Kidney epithelial cell (primary cell): ENCODE measurements around the gene PDE8A. TPM values are rescaled to one million over a fixed set of nuclear protein-coding genes. Genes with fewer than 3 reads are reported as not detected.

Source experiments
- DNase-seq: peaks from one replicate; pipeline ENCODE4 v3.0.0-alpha.2; 2010; ENCODE audit warnings: low read depth
- H3K27me3 ChIP-seq: 2 replicates; pipeline ENCODE4 v1.6.0; 2011; ENCODE audit warnings: low read length; ENCODE audit not compliant: control insufficient read depth, insufficient read depth
- H3K36me3 ChIP-seq: 2 replicates; pipeline ENCODE4 v1.5.1; 2011; ENCODE audit warnings: low read length; ENCODE audit not compliant: control insufficient read depth, insufficient read depth
- H3K4me3 ChIP-seq: 2 replicates; pipeline ENCODE4 v1.5.1; 2011; ENCODE audit warnings: low read depth, mild to moderate bottlenecking, control low read depth, low read length
- CTCF ChIP-seq: IDR thresholded peaks from 2 replicates; pipeline ENCODE4 v1.5.1; 2011; ENCODE audit warnings: mild to moderate bottlenecking, moderate library complexity, low read length, control low read depth, inconsistent platforms; ENCODE audit not compliant: insufficient read depth, poor library complexity, severe bottlenecking
- total RNA-seq: library from RNA; depleted of rRNA; stranded (reverse); fragments of >200 nt; gene quantifications from 2 replicates; pipeline ENCODE4 v1.2.3, GENCODE V29; 2015

PDE8A gene
- total RNA-seq, 1 donor from 2014 or later, result 31.5 TPM

- Histone ChIP-seq H3K27me3 (no peaks in the 10 kb centered on the region), H3K4me3 (no peak overlapping the region), H3K36me3 (no peaks in the 10 kb centered on the region)
- TF ChIP-seq CTCF, result no peak
- DNase-seq, result no peak
Measured at GRCh38 chr15:84942456-84942855, 39.2 kb upstream of the PDE8A start.

GRCh38 chr15:84944311-84944710, 37.3 kb upstream of the PDE8A start:
- no peak for DNase-seq
- Histone ChIP-seq H3K27me3 (no peaks in the 10 kb centered on the region), H3K4me3 (no peak overlapping the region), H3K36me3 (no peaks in the 10 kb centered on the region)
- TF ChIP-seq CTCF, result no peak

GRCh38 chr15:84944861-84945260, 36.8 kb upstream of the PDE8A start:
- Histone ChIP-seq H3K27me3 (no peaks in the 10 kb centered on the region), H3K36me3 (no peaks in the 10 kb centered on the region), H3K4me3 (no peak overlapping the region)
- DNase-seq, result no peak
- TF ChIP-seq CTCF, result no peak

GRCh38 chr15:84946772-84947489, 34.7 kb upstream of the PDE8A start:
- no peak for DNase-seq
- Histone ChIP-seq H3K27me3 (no peaks in the 10 kb centered on the region), H3K4me3 (no peak overlapping the region), H3K36me3 (no peaks in the 10 kb centered on the region)
- no peak for TF ChIP-seq CTCF

- Histone ChIP-seq H3K36me3 (no peaks in the 10 kb centered on the region), H3K4me3 (no peak overlapping the region), H3K27me3 (no peaks in the 10 kb centered on the region)
- no peak for DNase-seq
- no peak for TF ChIP-seq CTCF
Measured at GRCh38 chr15:84947947-84948830, 33.5 kb upstream of the PDE8A start.
